OCI-LY1 (cell line): ENCODE results near the gene FBLN7.

Experiments used
- CTCF ChIP-seq: fragments of 200-600 bp; sonication (generic), shearing (Covaris generic); IDR thresholded peaks from 2 replicates; pipeline ENCODE4 v1.5.1; 2017; ENCODE audit warnings: mild to moderate bottlenecking, antibody characterized with exemption, low read length, moderate library complexity, mixed read lengths
- EZH2 ChIP-seq: fragments of 200-600 bp; sonication (generic), shearing (Covaris generic); IDR thresholded peaks from 2 replicates; pipeline ENCODE4 v1.8.0; 2017; ENCODE audit warnings: borderline replicate concordance, mixed run types, mild to moderate bottlenecking, antibody characterized with exemption, low read length, moderate library complexity, mixed read lengths

- TF ChIP-seq EZH2 (no peak), CTCF (no peak)
Measured at GRCh38 chr2:112137516-112138158, 548 bp upstream of the FBLN7 start.
